ENCODE measurements around the gene ENTPD2.

GRCh38 chr9:137076636-137077009 lies 22.8 kb upstream of the ENTPD2 start:
- no peak for TF ChIP-seq CTCF (conservative IDR thresholded peaks at IDR 0.05; ENCODE audit: low read depth in 2 of 2)
- TF ChIP-seq POLR2AphosphoS5 (IDR thresholded peaks at IDR 0.05; ENCODE audit: low read depth) = no peak
- TF ChIP-seq JUNB (IDR thresholded peaks at IDR 0.05; ENCODE audit: unreplicated experiment) = no peak
- TF ChIP-seq EZH2 (IDR thresholded peaks at IDR 0.05; ENCODE audit: low read depth, unreplicated experiment) = no peak
- TF ChIP-seq REST (IDR thresholded peaks at IDR 0.05; ENCODE audit: unreplicated experiment) = no peak
- no peak for TF ChIP-seq EZH2phosphoT487 (IDR thresholded peaks at IDR 0.05; ENCODE audit: unreplicated experiment)
- no peak for TF ChIP-seq STAT1 (IDR thresholded peaks at IDR 0.05; ENCODE audit: unreplicated experiment)
